ENCODE data around the gene ZNHIT3.

- TF ChIP-seq CTCF (IDR thresholded peaks at IDR 0.05) (no peak), POLR2A (IDR thresholded peaks at IDR 0.05) (no peak)
Observed at GRCh38 chr17:36469733-36470132, 16.7 kb upstream of the ZNHIT3 start.

Measured in thyroid gland (tissue), 4 donors.